Endothelial cell of umbilical vein (primary cell): Measurements from ENCODE around the gene PARD3B. TPM values are rescaled to one million over a fixed set of nuclear protein-coding genes. Genes with fewer than 3 reads are reported as not detected.

ENCODE experiments used
- BruUV-seq: library from RNA; stranded (reverse); fragments of 400-500 nt; replicated peaks from 2 replicates; lab custom pipeline; 2021; lab: Mats Ljungman, UMichigan
- CTCF ChIA-PET: fragments of 300-600, 350-600 bp; sonication (Branson Sonifier 250); formaldehyde crosslinking; loops from one replicate; lab custom pipeline; 2021; ENCODE audit warnings: antibody characterized with exemption, inconsistent platforms; lab: Charles Lee
- POLR2A ChIA-PET: fragments of 300-600, 350-600 bp; sonication (Branson Sonifier 250); formaldehyde crosslinking; loops from one replicate; lab custom pipeline; 2021; ENCODE audit warnings: antibody characterized with exemption, inconsistent platforms; lab: Charles Lee
- DNase-seq: peaks from one replicate; pipeline ENCODE4 v3.0.0-alpha.2; 2011; ENCODE audit warnings: low read depth, low spot score
- FAIRE-seq: peaks from 2 replicates; lab custom pipeline; 2011; peaks lifted over from hg19 to GRCh38; lab: Jason Lieb, UNC
- H2AFZ ChIP-seq: 2 replicates; pipeline ENCODE4 v1.6.0; 2012; ENCODE audit warnings: low read depth, low read length, control low read depth, inconsistent platforms
- H3K27ac ChIP-seq: 2 replicates; pipeline ENCODE4 v1.5.1; 2011; ENCODE audit warnings: low read depth, mild to moderate bottlenecking, control low read depth, low read length, moderate library complexity; ENCODE audit not compliant: insufficient read depth
- H3K27me3 ChIP-seq, 2 experiments: 2 replicates each; pipeline versions ENCODE4 v1.6.0 to v1.6.1; 2011; ENCODE audit warnings: low read length in 2 of 2, mixed read lengths in 1 of 2; ENCODE audit not compliant: control insufficient read depth in 2 of 2, insufficient read depth in 2 of 2
- H3K36me3 ChIP-seq, 2 experiments: 2 replicates in 1 of 2; 3 replicates in 1 of 2; pipeline ENCODE4 v1.5.1; 2011; ENCODE audit warnings: low read length in 2 of 2, mild to moderate bottlenecking in 1 of 2, moderate library complexity in 1 of 2; ENCODE audit not compliant: control insufficient read depth in 2 of 2, insufficient read depth in 2 of 2; ENCODE audit errors: extremely low read depth in 1 of 2
- H3K4me1 ChIP-seq: 3 replicates; pipeline ENCODE4 v1.5.1; 2011; ENCODE audit warnings: mild to moderate bottlenecking, low read length; ENCODE audit not compliant: control insufficient read depth, insufficient read depth; ENCODE audit errors: extremely low read depth
- H3K4me2 ChIP-seq: 2 replicates; pipeline ENCODE4 v1.6.1; 2011; ENCODE audit warnings: low read length, control low read depth, mixed read lengths; ENCODE audit not compliant: insufficient read depth
- H3K4me3 ChIP-seq, 3 experiments: fragments of 200-600 bp in 1 of 3; sonication (generic), shearing (Covaris generic) in 1 of 3; replicated peaks in 1 of 3; 2 replicates each; pipeline ENCODE4 v1.5.1; 2011 to 2016; ENCODE audit warnings: control low read depth in 3 of 3, low read length in 3 of 3, mild to moderate bottlenecking in 2 of 3, inconsistent platforms in 1 of 3, low read depth in 1 of 3, moderate library complexity in 1 of 3; ENCODE audit not compliant: insufficient read depth in 1 of 3
- H3K79me2 ChIP-seq: 2 replicates; pipeline ENCODE4 v1.6.0; 2012; ENCODE audit warnings: low read length, inconsistent platforms; ENCODE audit not compliant: control insufficient read depth, insufficient read depth
- H3K9ac ChIP-seq: replicated peaks from 2 replicates; pipeline ENCODE3; 2011; ENCODE audit warnings: low read length, control low read depth; ENCODE audit not compliant: insufficient read depth; ENCODE audit errors: extremely low read depth
- H3K9me1 ChIP-seq: replicated peaks from 3 replicates; pipeline ENCODE4 v1.6.0; 2011; ENCODE audit warnings: mild to moderate bottlenecking, low read length; ENCODE audit not compliant: control insufficient read depth, insufficient read depth; ENCODE audit errors: extremely low read depth
- H3K9me3 ChIP-seq: replicated peaks from 2 replicates; pipeline ENCODE4 v1.5.1; 2012; ENCODE audit warnings: low read length, inconsistent platforms; ENCODE audit not compliant: control insufficient read depth, insufficient read depth
- H4K20me1 ChIP-seq: replicated peaks from 2 replicates; pipeline ENCODE3; 2011; ENCODE audit warnings: mild to moderate bottlenecking, low read length; ENCODE audit not compliant: control insufficient read depth, insufficient read depth; ENCODE audit errors: extremely low read depth
- CTCF ChIP-seq, 2 donors: IDR thresholded peaks; 1 replicate in 1 of 2; 2 replicates in 1 of 2; pipeline ENCODE4 v1.5.1; 2011; ENCODE audit warnings: low read length in 2 of 2, mild to moderate bottlenecking in 2 of 2, moderate library complexity in 2 of 2, control low read depth in 1 of 2, inconsistent platforms in 1 of 2, low read depth in 1 of 2; ENCODE audit not compliant: insufficient read depth in 1 of 2; ENCODE audit errors: extremely low read depth in 1 of 2
- EZH2 ChIP-seq: IDR thresholded peaks from 2 replicates; pipeline ENCODE4 v1.6.1; 2012; ENCODE audit warnings: borderline replicate concordance, low read depth, mild to moderate bottlenecking, moderate library complexity, low read length, inconsistent platforms; ENCODE audit not compliant: severe bottlenecking
- FOS ChIP-seq: IDR thresholded peaks from 2 replicates; pipeline ENCODE4 v1.6.1; 2011; ENCODE audit warnings: mild to moderate bottlenecking, low read length, moderate library complexity, borderline replicate concordance; ENCODE audit not compliant: insufficient read depth
- GATA2 ChIP-seq: IDR thresholded peaks from 2 replicates; pipeline ENCODE4 v1.7.0; 2011; ENCODE audit warnings: low read depth, mild to moderate bottlenecking, moderate library complexity, mixed read lengths, low read length; ENCODE audit not compliant: insufficient read length, insufficient read depth
- JUN ChIP-seq: IDR thresholded peaks from 2 replicates; pipeline ENCODE4 v1.6.1; 2011; ENCODE audit warnings: borderline replicate concordance, low read depth; ENCODE audit not compliant: insufficient read length, insufficient read depth
- MAX ChIP-seq: IDR thresholded peaks from 2 replicates; pipeline ENCODE4 v1.6.1; 2011; ENCODE audit not compliant: insufficient read depth, insufficient read length
- MYC ChIP-seq: IDR thresholded peaks from one replicate; pipeline ENCODE4 v1.6.1; 2011; ENCODE audit warnings: mild to moderate bottlenecking, low read depth, low read length
- POLR2A ChIP-seq: IDR thresholded peaks from 2 replicates; pipeline ENCODE4 v1.6.1; 2012; ENCODE audit warnings: low read depth, mild to moderate bottlenecking, control low read depth, low read length
- POLR2AphosphoS5 ChIP-seq: IDR thresholded peaks from 2 replicates; pipeline ENCODE4 v1.6.1; 2012; ENCODE audit warnings: low read depth, mild to moderate bottlenecking, control low read depth, low read length, moderate library complexity; ENCODE audit not compliant: insufficient read depth
- dilution Hi-C: fragments of 300-500 bp; cut with MboI; formaldehyde crosslinking; loops from one replicate; pipeline ENCODE4 v1.15.0; 2019; ENCODE audit warnings: low sequenced_read_pairs; ENCODE audit not compliant: extremely low pct_ligation_motif_present
- intact Hi-C: fragments of 100-400 bp; cut with micrococcal nuclease; formaldehyde crosslinking; loops from one replicate; pipeline ENCODE4 v1.10.0; 2022
- polyA plus RNA-seq, 4 experiments: library from polyadenylated mRNA; depleted of rRNA in 3 of 4; stranded (reverse) in 3 of 4; unstranded in 1 of 4; fragments of >200 nt; gene quantifications; 2 replicates each; pipeline versions ENCODE4 v1.2.1 to v1.2.3, GENCODE V29; 2011 to 2012; ENCODE audit warnings: missing spikeins in 1 of 4
- total RNA-seq: library from RNA; stranded (reverse); gene quantifications from 2 replicates; pipeline ENCODE4 v1.2.3, GENCODE V29; 2021

PARD3B gene
- total and polyA plus RNA-seq, 2 donors (not counting 3 experiments of a cell fraction or from before 2014, with no cell fraction given) = 2.2 to 30.9 TPM

- Histone ChIP-seq H3K4me2 (no peak overlapping the region), H3K79me2 (no peaks in the 10 kb centered on the region), H3K9me1 (no peaks in the 10 kb centered on the region), H3K36me3 (no peaks in the 10 kb centered on the region), H3K4me3 (no peak overlapping the region), H4K20me1 (no peaks in the 10 kb centered on the region), H3K9me3 (no peaks in the 10 kb centered on the region), H2AFZ (no peak overlapping the region), H3K27me3 (no peaks in the 10 kb centered on the region), H3K9ac (no peak overlapping the region), H3K4me1 (no peaks in the 10 kb centered on the region), H3K27ac (no peak overlapping the region)
- TF ChIP-seq POLR2AphosphoS5 (no peak), CTCF (IDR thresholded peaks at IDR 0.05; ENCODE audit: extremely low read depth in 1 of 2, insufficient read depth in 1 of 2, low read depth in 1 of 2, low read length in 2 of 2) (no peak), MAX (no peak)
- FAIRE-seq (no peak), DNase-seq (no peak)
- intact Hi-C loops (no loop called here), dilution Hi-C loops (no loop called here)
- no TSS peak for BruUV-seq
- CTCF ChIA-PET = interaction anchor here (0.6 kb wide), 1 partner anchor 12 kb away, joined by 3 read pairs; no protein-coding TSS in a partner anchor
- POLR2A ChIA-PET = no interaction called here
Observed at GRCh38 chr2:204497855-204498254, 47.4 kb upstream of the PARD3B start.

GRCh38 chr2:204498291-204498690, 47.0 kb upstream of the PARD3B start:
- dilution Hi-C loops = no loop called here
- Histone ChIP-seq H3K9me1 (no peaks in the 10 kb centered on the region), H3K79me2 (no peaks in the 10 kb centered on the region), H2AFZ (no peak overlapping the region), H3K4me3 (no peak overlapping the region), H4K20me1 (no peaks in the 10 kb centered on the region), H3K9me3 (no peaks in the 10 kb centered on the region), H3K36me3 (no peaks in the 10 kb centered on the region), H3K4me2 (no peak overlapping the region), H3K27ac (no peak overlapping the region), H3K9ac (no peak overlapping the region), H3K27me3 (no peaks in the 10 kb centered on the region), H3K4me1 (no peaks in the 10 kb centered on the region)
- no peak for FAIRE-seq
- CTCF ChIA-PET = interaction anchor here (0.6 to 1.2 kb wide), 2 partner anchors 13 to 28 kb away, joined by 3 read pairs; no protein-coding TSS in a partner anchor
- POLR2A ChIA-PET = no interaction called here
- TF ChIP-seq POLR2AphosphoS5 = no peak
- no peak for TF ChIP-seq POLR2A
- TF ChIP-seq MAX = no peak
- TF ChIP-seq CTCF (IDR thresholded peaks at IDR 0.05; ENCODE audit: extremely low read depth in 1 of 2, insufficient read depth in 1 of 2, low read depth in 1 of 2, low read length in 2 of 2) = no peak
- no peak for TF ChIP-seq GATA2
- no peak for TF ChIP-seq FOS
- no peak for TF ChIP-seq EZH2
- no peak for TF ChIP-seq JUN
- no peak for TF ChIP-seq MYC
- intact Hi-C loops = no loop called here
- no peak for DNase-seq
- no TSS peak for BruUV-seq
